HT1080 (cell line): ENCODE results near the gene CPA2. TPM values are rescaled to one million over a fixed set of nuclear protein-coding genes. Genes with fewer than 3 reads are reported as not detected.

Experiments
- DNase-seq: peaks from one replicate; pipeline ENCODE4 v3.0.0-alpha.2; 2015; ENCODE audit warnings: low read depth
- total RNA-seq: library from RNA; depleted of rRNA; stranded (reverse); fragments of >200 nt; shearing (Covaris generic); gene quantifications from 2 replicates; pipeline ENCODE4 v1.2.3, GENCODE V29; 2014; rRNA removed

Gene CPA2
- total RNA-seq, 1 experiment from 2014 or later: not detected

DNA sequence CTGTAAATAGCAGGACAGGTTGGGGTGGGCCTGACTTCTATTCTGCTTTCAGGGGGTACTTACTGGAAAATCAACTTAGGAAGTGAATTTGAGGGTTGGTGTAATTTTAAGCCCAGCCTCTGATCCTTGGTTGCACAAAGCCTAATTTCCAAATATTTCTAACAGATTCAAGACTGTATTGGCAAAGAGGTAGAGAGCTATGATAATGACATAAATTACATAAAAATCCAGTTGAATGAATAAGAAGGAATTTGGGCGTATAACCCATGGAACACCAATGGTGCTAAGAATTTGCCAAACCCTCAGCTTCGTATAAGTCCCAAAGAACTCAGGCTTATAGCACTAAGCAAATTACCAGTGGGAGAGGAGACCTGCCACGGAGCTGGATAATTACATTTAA, 38.2 kb downstream of the CPA2 start:
- DNase-seq: no peak

DNA sequence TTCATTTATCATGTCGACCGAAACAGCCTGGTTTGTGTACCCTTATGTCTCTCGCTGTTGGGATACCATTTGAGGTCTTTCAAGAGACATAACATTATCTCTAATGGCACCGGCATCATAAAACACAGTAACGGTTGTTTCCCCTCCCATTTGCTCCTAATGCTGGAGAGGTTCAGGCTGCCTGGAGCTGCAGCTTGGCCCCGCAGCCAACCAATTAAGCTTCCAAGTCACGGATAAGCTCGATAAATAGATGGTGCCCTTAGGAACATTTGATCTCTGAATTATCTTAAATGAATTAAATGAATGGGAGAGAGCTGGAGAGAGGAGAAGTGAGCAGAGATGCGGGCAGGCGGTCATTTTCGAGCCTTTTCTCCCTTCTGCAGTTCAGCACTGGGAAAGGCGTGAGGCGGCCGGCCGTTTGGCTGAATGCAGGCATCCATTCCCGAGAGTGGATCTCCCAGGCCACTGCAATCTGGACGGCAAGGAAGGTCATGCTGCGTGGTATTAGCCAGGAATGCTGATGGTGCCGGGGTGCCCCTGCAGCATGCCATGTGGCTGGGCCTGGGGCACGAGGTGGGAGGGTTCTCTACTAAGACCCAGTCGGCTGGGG, 38.9 kb downstream of the CPA2 start:
- no peak for DNase-seq

DNA sequence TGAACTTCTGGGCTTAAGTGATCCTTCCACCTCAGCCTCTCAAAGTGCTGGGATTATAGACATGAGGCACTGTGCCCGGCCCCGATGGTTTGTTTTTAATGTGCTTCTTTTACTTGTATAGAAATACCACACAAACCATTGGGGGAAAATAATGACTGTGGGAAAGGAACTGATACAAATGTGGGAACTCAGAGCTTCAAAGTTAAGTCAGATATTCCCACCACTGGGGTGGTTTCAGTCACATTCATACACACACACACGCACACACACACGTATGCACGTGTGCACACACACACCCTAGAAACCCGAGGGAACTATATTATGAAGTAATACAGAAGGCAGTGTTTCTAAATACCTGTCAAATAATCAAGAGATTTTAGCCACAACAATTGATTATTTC, 43.3 kb downstream of the CPA2 start:
- DNase-seq: no peak

DNA sequence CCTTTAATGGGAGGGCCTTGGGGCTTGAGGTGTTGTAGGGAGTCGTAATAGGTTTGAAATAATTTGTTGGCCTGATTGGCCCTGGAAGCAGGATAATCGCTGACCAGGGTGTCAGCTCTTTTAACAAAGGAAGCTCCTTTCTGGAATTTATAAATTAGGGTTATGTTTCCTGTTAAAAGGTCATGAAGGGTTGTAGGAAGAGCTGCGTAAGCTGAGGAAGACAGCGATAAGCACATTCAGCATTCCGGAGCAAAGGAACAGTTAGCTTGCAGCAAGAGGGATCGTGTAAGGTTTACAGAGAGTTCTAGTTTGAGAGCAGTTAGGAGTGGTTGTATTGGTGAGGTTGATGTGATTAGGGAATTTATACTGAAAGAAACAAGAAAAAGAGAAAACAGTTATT, 47.6 kb downstream of the CPA2 start:
- DNase-seq: no peak

DNA sequence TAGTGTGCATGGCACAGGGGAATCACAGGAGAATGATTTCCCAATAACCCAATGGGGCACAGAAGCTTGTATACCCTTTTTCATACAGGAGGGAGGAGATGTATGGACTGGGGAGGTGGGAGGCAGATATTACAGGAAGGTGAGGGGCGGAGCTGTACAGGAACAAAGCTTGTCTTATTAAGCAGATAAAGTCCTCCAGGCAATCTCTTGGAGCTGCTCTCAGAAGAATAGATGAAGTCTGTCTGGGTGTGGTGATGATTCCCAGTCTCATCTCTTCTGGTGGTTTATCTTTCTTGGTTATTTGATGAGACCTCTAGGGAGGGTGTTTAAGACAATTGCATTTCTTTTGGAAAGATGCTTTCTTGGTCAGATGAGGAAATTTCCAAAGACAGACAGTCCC, 52.9 kb downstream of the CPA2 start:
- DNase-seq: no peak

DNA sequence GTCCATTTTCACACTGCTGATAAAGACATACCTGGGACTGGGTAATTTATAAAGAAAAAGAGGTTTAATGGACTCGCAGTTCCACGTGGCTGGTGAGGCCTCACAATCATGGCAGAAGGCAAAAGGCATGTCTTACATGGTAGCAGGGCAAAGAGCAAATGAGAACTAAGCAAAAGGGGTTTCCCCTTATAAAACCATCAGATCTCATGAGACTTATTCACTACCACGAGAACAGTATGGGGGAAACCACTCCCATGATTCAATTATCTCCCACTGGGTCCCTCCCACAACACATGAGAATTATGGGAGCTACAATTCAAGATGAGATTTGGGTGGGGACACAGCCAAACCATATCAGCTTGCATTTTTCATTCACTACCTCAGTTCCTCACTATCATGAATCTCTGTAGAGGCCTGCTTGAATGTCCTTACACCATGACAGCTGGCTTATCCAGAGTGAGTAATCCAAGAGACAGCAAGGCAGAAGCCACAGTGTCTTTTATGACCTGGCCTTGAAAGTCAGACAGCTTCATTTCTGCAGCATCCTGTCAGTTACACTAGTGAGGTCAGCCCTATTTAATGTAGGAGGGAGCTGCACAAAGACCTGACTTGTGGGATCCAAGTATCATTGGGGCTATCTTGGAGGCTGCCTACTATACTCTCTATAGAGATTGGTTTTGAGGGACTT, 55.0 kb downstream of the CPA2 start:
- peak; percentile 15 for DNase-seq

DNA sequence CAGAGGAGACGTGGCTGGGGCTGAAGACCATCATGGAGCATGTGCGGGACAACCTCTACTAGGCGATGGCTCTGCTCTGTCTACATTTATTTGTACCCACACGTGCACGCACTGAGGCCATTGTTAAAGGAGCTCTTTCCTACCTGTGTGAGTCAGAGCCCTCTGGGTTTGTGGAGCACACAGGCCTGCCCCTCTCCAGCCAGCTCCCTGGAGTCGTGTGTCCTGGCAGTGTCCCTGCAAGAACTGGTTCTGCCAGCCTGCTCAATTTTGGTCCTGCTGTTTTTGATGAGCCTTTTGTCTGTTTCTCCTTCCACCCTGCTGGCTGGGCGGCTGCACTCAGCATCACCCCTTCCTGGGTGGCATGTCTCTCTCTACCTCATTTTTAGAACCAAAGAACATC, 56.0 kb downstream of the CPA2 start:
- no peak for DNase-seq

DNA sequence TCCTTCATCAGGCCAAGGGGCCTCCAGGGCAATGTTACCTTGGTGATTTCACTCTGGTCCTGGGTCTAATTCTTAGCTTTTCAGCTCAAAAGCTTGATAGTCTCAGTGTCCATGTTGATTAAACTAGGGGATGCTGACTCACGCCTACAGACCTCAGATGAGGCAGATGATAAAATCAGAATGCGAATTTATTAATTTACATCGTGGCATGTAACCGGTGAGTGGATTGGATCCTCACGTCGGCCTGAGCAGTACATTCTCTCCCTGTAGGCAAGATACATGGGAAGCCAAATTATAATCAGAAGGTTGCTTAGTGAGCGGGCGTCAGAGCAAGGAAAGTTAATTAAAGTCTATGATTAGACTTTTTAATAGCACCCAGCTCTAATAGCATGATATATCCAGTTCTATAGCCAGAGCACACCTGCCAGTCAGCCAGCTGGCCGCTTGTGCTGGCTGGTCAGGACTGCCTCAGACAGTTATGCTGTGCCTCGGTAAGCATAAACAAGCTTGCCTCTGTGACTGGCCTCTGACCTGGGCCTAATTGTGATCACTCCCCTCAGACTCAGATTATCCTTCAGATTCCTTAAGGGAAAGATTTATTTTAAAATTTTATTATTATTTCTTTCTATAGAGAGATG, 57.8 kb downstream of the CPA2 start:
- no peak for DNase-seq

DNA sequence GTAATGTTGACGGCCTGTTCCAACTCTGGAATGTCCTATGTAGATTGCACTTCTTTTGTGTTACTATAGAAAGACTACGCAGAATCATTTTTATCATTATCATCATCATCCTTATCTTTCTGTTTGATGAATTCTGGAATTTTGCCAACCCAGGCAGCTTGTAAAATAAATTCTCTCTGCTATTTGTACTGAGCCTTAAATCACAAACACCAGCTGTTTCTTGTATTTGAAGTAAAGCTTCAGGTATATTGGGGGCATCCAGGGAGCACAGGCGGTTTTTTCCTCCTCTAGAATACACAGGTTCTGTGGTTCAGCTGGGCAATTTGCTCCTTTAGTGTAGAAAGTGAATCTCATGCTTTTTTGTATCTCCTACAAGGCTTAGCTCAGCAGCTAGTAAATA, 63.0 kb downstream of the CPA2 start:
- no peak for DNase-seq

DNA sequence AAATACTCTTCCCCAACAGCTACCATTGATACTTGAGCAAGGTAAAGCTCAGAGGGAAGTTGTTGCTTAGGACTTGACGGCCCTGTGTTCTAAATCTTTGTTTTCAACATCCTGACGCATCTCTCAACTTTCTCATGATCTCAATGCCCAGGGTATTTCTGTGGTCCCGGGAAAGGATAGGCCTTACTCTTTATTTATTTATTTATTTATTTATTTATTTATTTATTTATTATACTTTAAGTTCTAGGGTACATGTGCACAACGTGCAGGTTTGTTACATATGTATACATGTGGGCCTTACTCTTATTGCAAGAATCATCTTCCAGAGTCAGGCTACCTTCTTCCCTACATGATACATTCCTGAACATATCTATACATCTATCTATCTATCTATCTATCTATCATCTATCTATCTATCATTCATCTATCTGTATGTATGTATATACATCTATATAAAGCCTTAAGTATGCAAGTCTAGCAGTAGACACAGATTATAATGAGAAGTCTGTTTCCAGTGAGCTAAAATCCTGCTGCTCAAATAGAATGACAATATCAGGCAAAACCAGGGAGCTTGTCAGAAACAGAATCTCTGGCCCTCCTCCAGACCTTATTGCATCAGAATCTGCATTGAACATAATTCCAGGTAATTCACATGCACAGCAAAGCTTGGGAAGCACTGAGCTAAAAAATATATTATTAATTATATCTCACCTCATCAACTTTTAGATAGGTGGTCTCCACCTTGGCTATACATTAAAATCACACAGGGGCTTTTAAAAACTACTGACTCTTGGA, 65.8 kb downstream of the CPA2 start:
- no peak for DNase-seq

DNA sequence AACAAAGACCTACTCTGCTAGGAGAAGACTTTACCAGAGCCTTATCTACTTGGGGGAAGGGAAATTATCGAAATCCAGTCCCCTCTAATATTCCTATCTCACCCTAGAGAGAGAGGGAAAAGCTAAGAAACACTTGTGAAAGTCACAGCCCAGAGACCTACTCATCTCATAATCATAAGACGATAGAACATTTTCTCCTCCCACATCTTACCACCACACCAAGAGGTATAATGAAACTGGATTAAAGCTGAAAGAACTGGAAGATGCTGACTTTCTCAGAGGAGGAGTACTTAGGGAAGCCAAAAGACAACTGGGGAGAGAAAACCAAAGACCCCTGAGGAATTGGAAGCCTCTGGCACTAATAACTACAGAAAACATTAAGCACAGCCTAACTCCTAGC, 67.2 kb downstream of the CPA2 start:
- no peak for DNase-seq

DNA sequence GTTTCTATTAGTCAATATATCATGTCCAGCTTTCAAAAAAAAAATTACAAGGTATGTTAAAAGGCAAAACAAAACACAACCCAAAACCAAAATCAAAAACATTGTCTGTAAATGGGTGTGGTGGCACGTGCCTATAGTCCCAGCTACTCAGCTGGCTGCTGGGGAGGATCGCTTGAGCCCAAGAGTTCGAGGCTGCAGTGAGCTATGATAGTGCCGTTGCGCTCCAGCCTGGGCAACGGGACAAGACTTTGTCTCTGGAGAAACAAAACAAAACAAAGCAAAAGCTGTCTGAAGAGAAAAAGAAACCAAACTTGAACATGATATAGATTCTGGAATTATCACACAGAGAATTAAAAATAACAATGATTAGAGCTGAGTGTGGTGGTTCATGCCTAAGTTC, 67.6 kb downstream of the CPA2 start:
- no peak for DNase-seq

DNA sequence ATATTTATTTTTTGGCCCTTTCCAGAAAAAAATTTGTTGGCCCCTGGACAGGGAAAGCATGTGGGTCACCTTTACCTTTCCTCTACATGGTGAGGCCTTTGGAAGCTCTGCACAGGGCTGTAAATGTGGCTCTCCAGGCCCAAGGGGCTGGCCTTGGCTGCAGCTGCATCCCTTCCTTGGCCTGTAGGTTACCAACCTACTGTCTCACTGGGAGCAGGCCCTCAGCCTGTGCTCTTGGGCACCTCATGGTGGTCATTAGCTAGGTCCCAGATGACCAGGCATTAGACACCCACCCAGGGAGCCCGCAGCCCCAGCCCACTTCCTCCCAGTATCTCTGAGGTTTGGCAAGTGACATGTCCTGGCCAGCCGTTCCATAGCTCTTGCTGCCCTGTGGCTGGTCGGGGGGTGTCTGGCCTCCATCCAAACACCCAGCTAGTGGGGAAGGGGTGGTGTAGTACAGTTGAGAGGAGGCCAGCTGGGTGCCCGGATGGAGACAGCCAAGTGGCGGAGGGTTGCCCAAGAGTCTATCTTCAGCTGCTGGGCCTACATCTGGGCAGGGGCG, 70.8 kb downstream of the CPA2 start:
- DNase-seq: no peak

DNA sequence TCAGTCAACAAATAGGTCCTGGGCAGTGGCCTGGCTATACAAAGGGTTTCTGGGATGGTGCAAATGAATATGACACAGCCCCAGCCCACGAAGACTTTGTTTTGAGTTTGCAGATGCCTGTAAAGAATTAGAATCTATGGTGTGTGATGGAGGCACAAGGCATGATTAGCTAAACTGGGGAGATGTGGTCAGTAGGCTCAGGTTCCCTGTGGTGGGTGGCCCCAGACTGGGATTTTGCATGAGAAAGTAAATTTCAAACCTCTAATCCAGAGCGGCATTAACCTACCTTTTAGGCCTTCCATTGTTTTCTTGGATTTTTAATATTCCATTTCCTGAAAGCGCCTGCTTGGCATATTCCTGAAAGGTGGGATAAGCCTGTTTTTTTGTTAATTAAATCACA, 71.6 kb downstream of the CPA2 start:
- no peak for DNase-seq

Other genes starting within 250 kb of the CPA2 start
- gene ZC3HC1, start 215.5 kb upstream of the CPA2 start, total RNA-seq: 35.0 and 35.2 TPM in 2 replicates
- gene KLHDC10, start 196.3 kb upstream of the CPA2 start, total RNA-seq: 7.3 and 13.1 TPM in 2 replicates
- 16.6 and 18.2 TPM in 2 replicates for gene TMEM209, start 61.5 kb upstream of the CPA2 start, total RNA-seq
- gene SSMEM1, start 59.0 kb upstream of the CPA2 start, total RNA-seq: not detected in 2 replicates
- gene CPA4, start 26.3 kb downstream of the CPA2 start, total RNA-seq: 25.9 and 29.9 TPM in 2 replicates
- not detected in 2 replicates for gene CPA5, start 78.0 kb downstream of the CPA2 start, total RNA-seq
- gene CPA1, start 113.6 kb downstream of the CPA2 start, total RNA-seq: not detected in 2 replicates
- gene CEP41, start 174.2 kb downstream of the CPA2 start, total RNA-seq: 12.1 and 16.5 TPM in 2 replicates
- gene MEST, start 225.2 kb downstream of the CPA2 start, total RNA-seq: 0.21 and 0.30 TPM in 2 replicates